ENCODE measurements around the gene DIABLO. TPM values are rescaled to one million over a fixed set of nuclear protein-coding genes. Genes with fewer than 3 reads are reported as not detected.

DIABLO gene
- total RNA-seq = 62.2 and 71.7 TPM in 2 replicates

GRCh38 chr12:122225683-122226365, at the start of gene DIABLO:
TSS of gene DIABLO (minus strand) at chr12:122226052. CDS start at chr12:122226014, 38 bp downstream.

GRCh38 chr12:122266230-122266901, 40.5 kb upstream of the DIABLO start, which contains the start of gene VPS33A:
TSS of gene VPS33A (minus strand) at chr12:122266494. CDS start at chr12:122266408, 86 bp downstream.

GRCh38 chr12:122203301-122204166, 22.3 kb downstream of the DIABLO start, which contains the start of gene B3GNT4:
TSS of gene B3GNT4 (plus strand) at chr12:122203709. CDS start at chr12:122204619, 910 bp downstream.

GRCh38 chr12:122182887-122183587, 42.8 kb downstream of the DIABLO start, which contains the start of gene LRRC43:
TSS of gene LRRC43 (plus strand) at chr12:122183123. CDS start at chr12:122183145, 22 bp downstream.

GRCh38 chr12:122174155-122174845, 51.6 kb downstream of the DIABLO start, which contains the start of gene IL31:
TSS of gene IL31 (minus strand) at chr12:122174221. CDS start at chr12:122174172, 49 bp downstream.

Other genes starting within 250 kb of the DIABLO start
- 13.7 and 19.6 TPM in 2 replicates for gene BCL7A, start 204.2 kb downstream of the DIABLO start, total RNA-seq
- 10.2 and 13.1 TPM in 2 replicates for gene MLXIP, start 147.3 kb downstream of the DIABLO start, total RNA-seq
- not detected in 2 replicates for gene IL31, start 51.8 kb downstream of the DIABLO start, total RNA-seq
- gene LRRC43, start 42.9 kb downstream of the DIABLO start, total RNA-seq = 0.79 and 0.87 TPM in 2 replicates
- gene B3GNT4, start 22.3 kb downstream of the DIABLO start, total RNA-seq = 0.19 TPM in 1 of 2 replicates, not detected in the other
- gene VPS33A, start 40.4 kb upstream of the DIABLO start, total RNA-seq = 21.4 and 24.8 TPM in 2 replicates
- gene CLIP1, start 196.6 kb upstream of the DIABLO start, total RNA-seq = 57.4 and 63.4 TPM in 2 replicates

Data from aortic smooth muscle cell (primary cell).